Measurements from ENCODE around the gene CSNK1G1.

The CSNK1G1 gene

DNA sequence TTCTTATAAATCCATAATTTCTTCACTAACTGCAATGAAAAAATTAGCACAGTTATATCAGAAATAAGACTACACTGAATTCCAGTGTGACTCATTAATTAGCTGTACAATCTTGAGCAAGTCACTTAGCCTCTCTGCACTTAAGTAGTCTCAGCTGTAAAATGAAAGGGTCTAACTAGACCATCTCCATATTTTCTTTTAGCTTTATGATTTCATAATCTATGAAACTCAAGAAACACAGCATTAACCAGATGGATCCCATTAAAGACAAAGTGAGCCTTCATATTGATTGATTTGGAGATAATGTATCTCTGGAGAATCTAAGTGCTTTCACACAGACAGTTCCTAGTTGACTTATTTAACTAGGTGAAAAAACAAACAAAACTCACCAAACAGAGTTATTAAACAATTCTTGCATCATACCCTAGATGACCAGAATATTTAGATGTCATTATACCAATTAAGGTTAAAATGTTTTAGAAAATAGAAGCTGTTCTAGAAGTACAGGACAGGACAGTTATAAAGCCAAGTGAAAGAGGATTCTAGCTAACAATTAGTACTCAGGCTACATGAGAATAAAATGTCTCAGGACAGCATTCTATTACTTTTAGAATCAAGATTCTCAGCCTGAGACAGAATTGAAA, 11.2 kb downstream of the CSNK1G1 start:
- DNase-seq, result no peak
- no peak overlapping the region for H3K4me3 Mint-ChIP-seq

DNA sequence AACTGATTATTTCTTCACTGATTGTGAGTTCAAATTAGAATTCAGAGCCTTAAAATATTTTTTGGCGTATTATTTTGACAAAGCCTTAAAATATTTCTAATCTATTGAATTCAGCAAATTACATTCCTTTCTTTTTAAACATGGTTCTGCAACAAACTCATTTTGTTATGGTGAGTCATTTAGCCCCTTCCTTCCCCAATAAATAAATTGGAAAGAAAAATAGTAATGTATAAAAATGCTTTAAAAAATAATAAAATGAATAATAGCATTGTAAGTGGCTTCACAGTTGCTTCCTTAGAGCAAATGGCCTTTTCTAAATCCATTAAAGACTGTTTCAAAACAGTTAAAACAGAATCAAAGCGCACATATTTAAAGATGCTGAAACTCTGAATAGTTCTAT, 12.1 kb downstream of the CSNK1G1 start:
- H3K27ac Mint-ChIP-seq, result no peak overlapping the region
- H3K9me3 Mint-ChIP-seq, result no peaks in the 10 kb centered on the region
- no peak for DNase-seq
- peaks cover 3% of the 10 kb centered on the region for H3K27me3 Mint-ChIP-seq (ENCODE audit: low read depth, poor library complexity)
- TF ChIP-seq, protein P1, sequence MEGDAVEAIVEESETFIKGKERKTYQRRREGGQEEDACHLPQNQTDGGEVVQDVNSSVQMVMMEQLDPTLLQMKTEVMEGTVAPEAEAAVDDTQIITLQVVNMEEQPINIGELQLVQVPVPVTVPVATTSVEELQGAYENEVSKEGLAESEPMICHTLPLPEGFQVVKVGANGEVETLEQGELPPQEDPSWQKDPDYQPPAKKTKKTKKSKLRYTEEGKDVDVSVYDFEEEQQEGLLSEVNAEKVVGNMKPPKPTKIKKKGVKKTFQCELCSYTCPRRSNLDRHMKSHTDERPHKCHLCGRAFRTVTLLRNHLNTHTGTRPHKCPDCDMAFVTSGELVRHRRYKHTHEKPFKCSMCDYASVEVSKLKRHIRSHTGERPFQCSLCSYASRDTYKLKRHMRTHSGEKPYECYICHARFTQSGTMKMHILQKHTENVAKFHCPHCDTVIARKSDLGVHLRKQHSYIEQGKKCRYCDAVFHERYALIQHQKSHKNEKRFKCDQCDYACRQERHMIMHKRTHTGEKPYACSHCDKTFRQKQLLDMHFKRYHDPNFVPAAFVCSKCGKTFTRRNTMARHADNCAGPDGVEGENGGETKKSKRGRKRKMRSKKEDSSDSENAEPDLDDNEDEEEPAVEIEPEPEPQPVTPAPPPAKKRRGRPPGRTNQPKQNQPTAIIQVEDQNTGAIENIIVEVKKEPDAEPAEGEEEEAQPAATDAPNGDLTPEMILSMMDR (IDR thresholded peaks at IDR 0.05), result no peak
- no peaks in the 10 kb centered on the region for H3K4me1 Mint-ChIP-seq
- peaks cover 57% of the 10 kb centered on the region for H3K36me3 Mint-ChIP-seq (ENCODE audit: low read depth)
- H3K4me3 Mint-ChIP-seq, result no peak overlapping the region

More for the DNA sequence above, 11.2 kb downstream of the CSNK1G1 start:
- Mint-ChIP-seq H3K9me3 (no peaks in the 10 kb centered on the region), H3K27ac (no peak overlapping the region), H3K36me3 (ENCODE audit: low read depth) (peaks cover 62% of the 10 kb centered on the region), H3K4me1 (no peaks in the 10 kb centered on the region), H3K27me3 (ENCODE audit: low read depth, poor library complexity) (peaks cover 3% of the 10 kb centered on the region)
- TF ChIP-seq, protein P1 (IDR thresholded peaks at IDR 0.05), result no peak

DNA sequence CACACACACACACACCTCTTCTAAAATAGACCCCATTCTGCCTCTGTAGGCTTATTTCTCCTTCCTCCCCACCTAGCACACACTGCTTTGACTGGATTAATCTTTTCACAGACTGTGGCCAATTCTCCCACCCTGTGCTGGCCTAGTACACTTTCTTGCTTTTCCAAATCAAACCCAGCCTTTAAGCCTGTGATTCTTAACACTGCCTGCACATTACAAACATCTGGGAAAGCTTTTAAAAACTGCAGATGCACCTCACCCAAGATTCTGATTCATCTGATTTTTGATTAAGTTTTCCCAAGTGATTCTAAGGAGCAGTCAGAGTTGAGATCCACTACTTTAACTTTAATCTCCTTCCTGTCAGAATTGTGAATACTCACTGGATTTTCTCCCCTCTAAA, 12.8 kb downstream of the CSNK1G1 start:
- no peak for DNase-seq
- H3K4me1 Mint-ChIP-seq, result no peaks in the 10 kb centered on the region
- H3K27ac Mint-ChIP-seq, result no peak overlapping the region
- peaks cover 3% of the 10 kb centered on the region for H3K27me3 Mint-ChIP-seq (ENCODE audit: low read depth, poor library complexity)
- no peak overlapping the region for H3K4me3 Mint-ChIP-seq
- TF ChIP-seq, protein P1 (IDR thresholded peaks at IDR 0.05), result no peak
- no peaks in the 10 kb centered on the region for H3K9me3 Mint-ChIP-seq
- H3K36me3 Mint-ChIP-seq (ENCODE audit: low read depth), result peaks cover 53% of the 10 kb centered on the region

DNA sequence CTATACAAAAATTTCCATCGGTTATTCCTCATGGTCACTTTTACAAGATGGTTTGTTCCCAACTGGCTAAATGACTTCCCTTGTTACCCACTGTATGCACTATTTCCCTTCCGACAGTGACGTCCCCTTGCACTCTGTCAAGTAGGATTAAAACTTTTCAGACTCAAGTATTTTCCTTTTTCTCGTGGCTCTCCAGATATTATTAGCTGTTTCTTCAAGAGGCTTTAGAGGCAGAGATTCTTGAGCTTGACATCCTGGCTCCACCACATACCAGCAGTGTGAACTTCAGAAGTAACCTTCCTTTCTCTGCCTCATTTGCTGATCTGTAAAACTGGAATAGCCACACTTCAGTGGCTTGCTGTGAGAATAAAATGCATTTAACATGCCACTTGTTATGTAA, 14.0 kb downstream of the CSNK1G1 start:
- no peak for DNase-seq
- peaks cover 3% of the 10 kb centered on the region for H3K27me3 Mint-ChIP-seq (ENCODE audit: low read depth, poor library complexity)
- H3K4me3 Mint-ChIP-seq, result no peak overlapping the region
- no peak overlapping the region for H3K27ac Mint-ChIP-seq
- H3K4me1 Mint-ChIP-seq, result no peaks in the 10 kb centered on the region
- H3K36me3 Mint-ChIP-seq (ENCODE audit: low read depth), result peaks cover 41% of the 10 kb centered on the region
- TF ChIP-seq, protein P1 (IDR thresholded peaks at IDR 0.05), result no peak
- no peaks in the 10 kb centered on the region for H3K9me3 Mint-ChIP-seq

DNA sequence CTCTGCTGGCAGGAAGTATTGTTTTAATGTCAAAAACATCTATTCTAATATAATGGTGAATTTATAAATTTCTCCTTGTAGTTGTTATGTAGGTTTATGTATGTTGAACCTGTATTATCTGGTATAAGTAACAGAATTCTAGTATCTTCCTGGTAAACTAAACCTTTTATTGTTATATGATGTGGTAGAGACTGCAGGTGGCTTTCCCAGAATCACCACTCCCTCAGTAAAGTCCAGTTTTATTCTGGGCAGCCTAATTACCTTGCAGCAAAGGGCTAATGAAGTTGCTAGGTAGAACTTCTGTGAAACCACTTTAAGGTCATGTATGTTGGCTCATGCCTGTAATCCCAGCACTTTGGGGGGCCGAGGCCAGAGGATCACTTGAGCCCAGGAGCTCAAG, 15.6 kb downstream of the CSNK1G1 start:
- H3K36me3 Mint-ChIP-seq (ENCODE audit: low read depth), result peaks cover 35% of the 10 kb centered on the region
- DNase-seq, result no peak

More for the DNA sequence above, 15.6 kb downstream of the CSNK1G1 start:
- Mint-ChIP-seq H3K27ac (no peak overlapping the region), H3K4me3 (no peak overlapping the region), H3K4me1 (no peaks in the 10 kb centered on the region), H3K27me3 (ENCODE audit: low read depth, poor library complexity) (peaks cover 3% of the 10 kb centered on the region), H3K9me3 (no peaks in the 10 kb centered on the region)
- TF ChIP-seq, protein P1 (IDR thresholded peaks at IDR 0.05), result no peak

Measured in nephron progenitor cell (in vitro differentiated cells).